Measurements from ENCODE around the gene OR8I2.
"Not testable (repeated sequence)": the region's sequence is repeated elsewhere in the genome, so short reads cannot be mapped to it uniquely, and the experiment has no call there.

Gene OR8I2

GRCh38 chr11:56089697-56090096 lies 3.4 kb upstream of the OR8I2 start:
- in situ Hi-C loops (cut with MboI; ENCODE audit: low sequenced_read_pairs, unreplicated experiment): no loop called here
- no peak for TF ChIP-seq CTCF (IDR thresholded peaks at IDR 0.05; ENCODE audit: borderline replicate concordance, control extremely low read depth, extremely low read depth, insufficient read depth, missing control alignments)
- no peak for DNase-seq (ENCODE audit: low spot score)

DNA sequence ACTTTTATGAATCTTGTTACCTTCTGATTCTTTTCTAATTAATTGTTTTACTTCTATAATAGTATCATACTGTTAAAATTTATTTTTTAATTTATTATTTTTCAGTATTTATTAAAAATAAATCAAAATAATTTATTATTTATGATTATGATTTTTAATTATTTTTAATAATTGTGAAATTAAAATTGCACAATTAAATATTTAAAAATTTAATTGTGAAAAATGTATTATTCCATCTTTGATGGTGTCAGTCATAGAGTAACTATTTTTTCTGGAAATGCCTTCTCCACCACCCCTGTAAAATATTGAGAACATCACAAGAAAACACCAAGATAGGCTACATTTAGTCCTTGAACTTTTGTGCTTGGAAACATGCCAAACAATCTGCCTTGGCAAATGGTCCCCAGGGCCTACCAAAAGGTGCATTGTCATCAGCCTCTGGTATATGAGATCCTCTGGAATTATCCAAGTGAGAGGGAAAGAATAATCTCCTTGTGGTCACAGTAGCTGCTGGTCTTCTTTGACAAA lies 10.2 kb downstream of the OR8I2 start, which contains the start of gene OR8H2:
OR8H2 (plus strand) TSS at position 478 of the 528 bp plus-strand sequence. CDS start 1,356 bp downstream, outside the sequence.
- in situ Hi-C loops (cut with MboI; ENCODE audit: low sequenced_read_pairs, unreplicated experiment): no loop called here
- TF ChIP-seq CTCF (IDR thresholded peaks at IDR 0.05; ENCODE audit: borderline replicate concordance, control extremely low read depth, extremely low read depth, insufficient read depth, missing control alignments): no peak
- no peak for DNase-seq (ENCODE audit: low spot score)

DNA sequence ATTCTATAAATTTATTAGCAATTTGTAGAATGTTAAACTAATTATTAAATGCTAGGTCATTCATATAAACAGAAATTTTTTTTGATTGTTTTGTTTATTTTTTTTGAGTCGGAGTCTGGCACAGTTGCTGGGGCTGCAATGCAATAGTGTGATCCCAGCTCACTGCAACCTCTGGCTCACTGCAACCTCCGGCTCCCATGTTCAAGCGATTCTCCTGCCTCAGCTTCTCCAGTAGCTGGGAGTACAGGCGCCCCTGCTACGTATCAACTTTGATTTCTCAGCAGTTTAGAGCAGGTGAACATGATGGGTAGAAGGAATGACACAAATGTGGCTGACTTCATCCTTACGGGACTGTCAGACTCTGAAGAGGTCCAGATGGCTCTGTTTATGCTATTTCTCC lies 29.0 kb downstream of the OR8I2 start, which contains the start of gene OR8H3:
OR8H3 (plus strand) TSS at position 301 of the 400 bp plus-strand sequence; CDS start at position 301, 0 bp downstream.
- in situ Hi-C loops (cut with MboI; ENCODE audit: low sequenced_read_pairs, unreplicated experiment): no loop called here
- TF ChIP-seq CTCF (IDR thresholded peaks at IDR 0.05; ENCODE audit: borderline replicate concordance, control extremely low read depth, extremely low read depth, insufficient read depth, missing control alignments): no peak
- DNase-seq (ENCODE audit: low spot score): no peak

GRCh38 chr11:56140151-56140661 lies 47.1 kb downstream of the OR8I2 start, which contains the start of gene OR8J3:
TSS of gene OR8J3 (minus strand) at chr11:56140201. CDS start at chr11:56137718, 2,483 bp downstream.
- no peak for DNase-seq (ENCODE audit: low spot score)
- in situ Hi-C loops (cut with MboI; ENCODE audit: low sequenced_read_pairs, unreplicated experiment): no loop called here
- TF ChIP-seq CTCF (IDR thresholded peaks at IDR 0.05; ENCODE audit: borderline replicate concordance, control extremely low read depth, extremely low read depth, insufficient read depth, missing control alignments): no peak

- DNase-seq (ENCODE audit: low spot score); in situ Hi-C loops (cut with MboI; ENCODE audit: low sequenced_read_pairs, unreplicated experiment): not testable (repeated sequence)
These were observed 50.6 kb downstream of the OR8I2 start for GRCh38 chr11:56143681-56144080.
